ENCODE results near the gene INPP5F. TPM values are rescaled to one million over a fixed set of nuclear protein-coding genes. Genes with fewer than 3 reads are reported as not detected.

The INPP5F gene
- total and polyA plus RNA-seq, 2 of the 13 experiments (the other 11 are each of a cell fraction or from before 2014, with no cell fraction given) = 12.5 to 15.7 TPM

- peaks cover 6 to 20% of the 10 kb centered on the region in 2 experiments; a peak in 4 of 5 replicates for H3K36me3 ChIP-seq (replicated peaks in 1 of 2; ENCODE audit: control insufficient read depth in 1 of 2, insufficient read depth in 2 of 2, low read length in 2 of 2)
- H3K4me1 ChIP-seq (ENCODE audit: insufficient read depth, low read length) = no peaks in the 10 kb centered on the region
- FAIRE-seq = no peak
- TF ChIP-seq ATF7-NPFF (CRISPR knock-in tag; IDR thresholded peaks at IDR 0.05; ENCODE audit: low read depth) (0 out of 2 replicates have a peak, but pooled peaks have one; percentile 25), CSRNP2 (CRISPR knock-in tag; conservative IDR thresholded peaks at IDR 0.05; ENCODE audit: low read depth) (no peak)
- H3K9me3 ChIP-seq (ENCODE audit: low read length) = no peaks in the 10 kb centered on the region
- H2AFZ ChIP-seq (ENCODE audit: low read length) = no peak overlapping the region
- no peak overlapping the region for H3K4me2 ChIP-seq (ENCODE audit: low read depth, low read length)
- ChIA-PET CTCF (ENCODE audit: low intra/inter-chr PET ratio, low total read pairs) (no interaction called here), POLR2A (no interaction called here)
- no peak for ATAC-seq
- BruUV-seq (replicated peaks) = no TSS peak
- no peaks in the 10 kb centered on the region for H3K27me3 ChIP-seq (ENCODE audit: control insufficient read depth in 1 of 2, insufficient read depth in 2 of 2, low read length in 2 of 2)
- H4K20me1 ChIP-seq (ENCODE audit: insufficient read depth, low read length) = no peaks in the 10 kb centered on the region; the same call in 1 of the 2 replicates
- H3K4me3 ChIP-seq (replicated peaks in 1 of 3; ENCODE audit: insufficient read depth in 1 of 3, low read depth in 2 of 3, low read length in 3 of 3) = no peak overlapping the region
- 98% methylated on average over 62 of the region's 84 CpGs for WGBS (ENCODE audit: low lambda C conversion rate)
- in situ Hi-C loops (cut with HindIII; ENCODE audit: extremely low pct_ligation_motif_present, low pct_unique_long_range_greater_than_20kb) = no loop called here
- no peaks in the 10 kb centered on the region for H3K79me2 ChIP-seq (ENCODE audit: insufficient read depth, low read length)
- no peak overlapping the region for H3K27ac ChIP-seq (ENCODE audit: extremely low read length, insufficient read depth, low read length)
- intact Hi-C loops (cut with micrococcal nuclease; ENCODE audit: unreplicated experiment) = no loop called here
- DNase-seq (ENCODE audit: low spot score) = no peak
- no peak overlapping the region for H3K9ac ChIP-seq (ENCODE audit: insufficient read depth, low read depth, low read length)
Measured at GRCh38 chr10:119817991-119818888, 92.4 kb downstream of the INPP5F start.

- H3K9ac ChIP-seq (ENCODE audit: insufficient read depth, low read depth, low read length) = no peak overlapping the region
- BruUV-seq (replicated peaks) = no TSS peak
- no peak overlapping the region for H2AFZ ChIP-seq (ENCODE audit: low read length)
- POLR2A ChIA-PET = no interaction called here
- H3K27me3 ChIP-seq (ENCODE audit: control insufficient read depth in 1 of 2, insufficient read depth in 2 of 2, low read length in 2 of 2) = no peaks in the 10 kb centered on the region
- no peak for ATAC-seq
- no peaks in the 10 kb centered on the region for H3K79me2 ChIP-seq (ENCODE audit: insufficient read depth, low read length)
- no peaks in the 10 kb centered on the region for H3K9me3 ChIP-seq (ENCODE audit: low read length)
- peaks cover 6 to 27% of the 10 kb centered on the region in 2 experiments for H3K36me3 ChIP-seq (replicated peaks in 1 of 2; ENCODE audit: control insufficient read depth in 1 of 2, insufficient read depth in 2 of 2, low read length in 2 of 2)
- no peak overlapping the region for H3K4me2 ChIP-seq (ENCODE audit: low read depth, low read length)
- intact Hi-C loops (cut with micrococcal nuclease; ENCODE audit: unreplicated experiment) (no loop called here), in situ Hi-C loops (cut with HindIII; ENCODE audit: extremely low pct_ligation_motif_present, low pct_unique_long_range_greater_than_20kb) (no loop called here)
- TF ChIP-seq PBX3 (CRISPR knock-in tag; IDR thresholded peaks at IDR 0.05; ENCODE audit: borderline replicate concordance) (no peak), MAFF (IDR thresholded peaks at IDR 0.05; ENCODE audit: low read depth, low read length) (no peak), SAP130 (CRISPR knock-in tag; IDR thresholded peaks at IDR 0.05; ENCODE audit: low read depth) (no peak), ZNF10 (CRISPR knock-in tag; IDR thresholded peaks at IDR 0.05; ENCODE audit: borderline replicate concordance, low read depth) (no peak)
- H3K4me1 ChIP-seq (ENCODE audit: insufficient read depth, low read length) = no peaks in the 10 kb centered on the region
- H4K20me1 ChIP-seq (ENCODE audit: insufficient read depth, low read length) = no peaks in the 10 kb centered on the region; the same call in 1 of the 2 replicates
- WGBS (ENCODE audit: low lambda C conversion rate) = 96% methylated on average over 10 of the region's 10 CpGs
- CTCF ChIA-PET (ENCODE audit: low intra/inter-chr PET ratio, low total read pairs) = no interaction called here
- H3K4me3 ChIP-seq (replicated peaks in 1 of 3; ENCODE audit: insufficient read depth in 1 of 3, low read depth in 2 of 3, low read length in 3 of 3) = no peak overlapping the region
- DNase-seq (ENCODE audit: low spot score) = no peak
- FAIRE-seq = no peak
- H3K27ac ChIP-seq (ENCODE audit: extremely low read length, insufficient read depth, low read length) = no peak overlapping the region
Measured at GRCh38 chr10:119818889-119819270, 93.0 kb downstream of the INPP5F start.
